Suprapubic skin (tissue), 4 donors: Measurements from ENCODE around the gene PCSK2. TPM values are rescaled to one million over a fixed set of nuclear protein-coding genes. Genes with fewer than 3 reads are reported as not detected.

Experiments used
- DNase-seq, 2 donors: peaks; one replicate each; pipeline ENCODE4 v3.0.0-alpha.2; 2019; ENCODE audit warnings: low spot score in 2 of 2
- H3K27ac ChIP-seq: fragments of 200-600 bp; sonication (generic); one replicate; pipeline ENCODE4 v1.5.1; 2019
- H3K27me3 ChIP-seq: fragments of 200-600 bp; sonication (generic); one replicate; pipeline ENCODE4 v1.5.1; 2019
- H3K36me3 ChIP-seq: fragments of 200-600 bp; sonication (generic); one replicate; pipeline ENCODE4 v1.5.1; 2019
- H3K4me1 ChIP-seq: fragments of 200-600 bp; sonication (generic); one replicate; pipeline ENCODE4 v1.5.1; 2019
- H3K4me3 ChIP-seq: fragments of 200-600 bp; sonication (generic); one replicate; pipeline ENCODE4 v1.5.1; 2019; ENCODE audit warnings: mild to moderate bottlenecking
- H3K9me3 ChIP-seq: fragments of 200-600 bp; sonication (generic); one replicate; pipeline ENCODE4 v1.5.1; 2019
- CTCF ChIP-seq, 2 donors: fragments of 200-600 bp in 1 of 2; fragments of 450-650 bp in 1 of 2; sonication (generic) in 1 of 2; IDR thresholded peaks; one replicate each; pipeline ENCODE4 v1.5.1; 2016 to 2019; ENCODE audit warnings: antibody characterized with exemption in 2 of 2, mild to moderate bottlenecking in 1 of 2, moderate library complexity in 1 of 2
- EP300 ChIP-seq: sonication (generic); formaldehyde crosslinking; IDR thresholded peaks from one replicate; pipeline ENCODE4 v1.6.1; 2017; ENCODE audit warnings: antibody characterized with exemption
- POLR2A ChIP-seq, 2 donors: fragments of 450-650 bp; IDR thresholded peaks; one replicate each; pipeline ENCODE4 v1.6.1; 2017; ENCODE audit warnings: antibody characterized with exemption in 2 of 2, mild to moderate bottlenecking in 2 of 2, moderate library complexity in 2 of 2
- POLR2AphosphoS5 ChIP-seq, 3 donors: sonication (generic); formaldehyde crosslinking; IDR thresholded peaks; one replicate each; pipeline ENCODE4 v1.6.1; 2017; ENCODE audit warnings: antibody characterized with exemption in 3 of 3
- whole genome bisulfite sequencing: methylation state at CpG from one replicate; pipeline ENCODE4 v1.1.5; 2018; 5-methylcytosine and 5-hydroxymethylcytosine counted together
- total RNA-seq, 4 donors: library from RNA; depleted of rRNA; stranded (reverse); fragments of >200 nt; gene quantifications; one replicate each; pipeline ENCODE4 v1.1.0, GENCODE V29; 2016

Gene PCSK2
- total RNA-seq, 4 donors from 2014 or later = 5.2 to 23.1 (median 12.9) TPM

DNA sequence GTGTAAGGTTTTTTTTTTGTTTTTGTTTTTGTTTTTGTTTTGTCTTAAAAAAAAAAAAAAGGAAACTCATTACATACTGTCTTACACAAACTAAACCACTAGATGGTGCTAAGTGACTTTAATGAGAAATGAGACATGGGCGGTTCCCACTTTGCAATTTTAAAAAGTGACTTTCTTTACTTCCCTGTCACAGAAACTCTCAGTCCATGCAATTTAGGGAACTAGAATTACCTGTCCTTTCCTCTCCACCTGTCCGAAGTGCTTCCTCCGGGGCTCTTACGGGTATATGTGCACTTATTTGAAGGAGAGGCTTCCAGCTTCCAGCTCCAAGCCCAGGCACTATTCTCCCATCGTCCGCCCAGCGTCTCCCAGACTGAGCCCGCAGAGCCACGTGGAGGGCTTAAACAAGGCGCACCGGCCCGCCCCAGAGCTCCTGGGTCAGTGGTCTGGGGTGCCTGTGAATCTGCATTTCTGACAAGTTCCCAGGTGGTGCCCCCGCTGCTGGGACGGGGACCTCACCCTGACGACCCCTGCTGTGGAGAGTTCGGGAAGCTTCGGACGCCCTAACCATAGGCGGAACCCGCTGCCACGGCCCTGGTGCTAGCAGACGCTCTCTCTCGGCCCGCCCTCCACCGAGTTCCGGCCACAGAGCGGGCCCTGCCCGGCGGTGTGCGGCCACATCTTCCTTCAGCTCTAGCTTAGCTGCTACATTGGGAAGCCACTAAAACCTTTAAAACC lies 278.2 kb downstream of the PCSK2 start:
- no peaks in the 10 kb centered on the region for H3K9me3 ChIP-seq
- H3K27me3 ChIP-seq = no peaks in the 10 kb centered on the region
- under 1% methylated on average over 29 of the region's 30 CpGs for WGBS
- no peak overlapping the region for H3K27ac ChIP-seq
- no peaks in the 10 kb centered on the region for H3K36me3 ChIP-seq
- TF ChIP-seq CTCF (IDR thresholded peaks at IDR 0.05) (peak; percentile 50 to 61), POLR2AphosphoS5 (IDR thresholded peaks at IDR 0.05) (no peak)
- DNase-seq = peak; percentile 78 to 83
- peak overlapping the region; percentile 53 for H3K4me3 ChIP-seq
- H3K4me1 ChIP-seq = peaks cover 17% of the 10 kb centered on the region

GRCh38 chr20:17505636-17506517 lies 279.0 kb downstream of the PCSK2 start:
- Histone ChIP-seq H3K9me3 (no peaks in the 10 kb centered on the region), H3K27me3 (no peaks in the 10 kb centered on the region), H3K27ac (no peak overlapping the region), H3K4me3 (peak overlapping the region; percentile 53), H3K4me1 (peaks cover 17% of the 10 kb centered on the region), H3K36me3 (no peaks in the 10 kb centered on the region)
- 59% methylated on average over 18 of the region's 19 CpGs for WGBS
- DNase-seq = peak in 1 of 2 donors; percentile 78
- TF ChIP-seq POLR2AphosphoS5 (IDR thresholded peaks at IDR 0.05) = no peak
- no peak for TF ChIP-seq EP300
- no peak for TF ChIP-seq POLR2A (IDR thresholded peaks at IDR 0.05)
- TF ChIP-seq CTCF (IDR thresholded peaks at IDR 0.05) = no peak

GRCh38 chr20:17507032-17507431 lies 280.2 kb downstream of the PCSK2 start:
- no peak for DNase-seq
- H3K4me1 ChIP-seq = peaks cover 17% of the 10 kb centered on the region
- TF ChIP-seq POLR2AphosphoS5 (IDR thresholded peaks at IDR 0.05) (no peak), EP300 (no peak), CTCF (IDR thresholded peaks at IDR 0.05) (no peak), POLR2A (IDR thresholded peaks at IDR 0.05) (no peak)
- H3K9me3 ChIP-seq = no peaks in the 10 kb centered on the region
- 76% methylated on average over 2 of the region's 2 CpGs for WGBS
- H3K27ac ChIP-seq = no peak overlapping the region
- H3K27me3 ChIP-seq = no peaks in the 10 kb centered on the region
- H3K36me3 ChIP-seq = no peaks in the 10 kb centered on the region
- H3K4me3 ChIP-seq = no peak overlapping the region

DNA sequence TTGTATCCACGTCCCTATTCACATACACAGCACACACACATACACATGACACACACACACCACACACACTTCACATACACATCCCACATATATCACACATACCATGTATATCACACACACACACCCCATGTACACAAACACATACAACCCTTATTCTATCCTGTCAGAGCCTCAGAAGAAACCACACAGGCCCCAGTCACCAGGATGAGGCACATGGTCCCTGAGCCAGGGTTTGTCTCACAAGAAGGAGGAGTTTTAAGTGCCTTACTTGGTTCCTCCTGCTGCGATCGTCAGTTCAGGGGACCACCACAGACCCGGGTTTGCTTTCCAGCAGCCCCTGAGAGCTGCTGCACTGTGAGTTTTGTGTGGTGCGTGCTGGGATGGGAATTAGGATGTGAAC lies 280.7 kb downstream of the PCSK2 start:
- 91% methylated on average over 5 of the region's 5 CpGs for WGBS
- H3K36me3 ChIP-seq = no peaks in the 10 kb centered on the region
- H3K9me3 ChIP-seq = no peaks in the 10 kb centered on the region
- peaks cover 17% of the 10 kb centered on the region for H3K4me1 ChIP-seq
- no peak for DNase-seq
- no peak overlapping the region for H3K4me3 ChIP-seq
- no peak for TF ChIP-seq POLR2AphosphoS5 (IDR thresholded peaks at IDR 0.05)
- no peak for TF ChIP-seq CTCF (IDR thresholded peaks at IDR 0.05)
- no peak for TF ChIP-seq POLR2A (IDR thresholded peaks at IDR 0.05)
- no peak for TF ChIP-seq EP300
- H3K27me3 ChIP-seq = no peaks in the 10 kb centered on the region
- H3K27ac ChIP-seq = no peak overlapping the region

- TF ChIP-seq POLR2AphosphoS5 (IDR thresholded peaks at IDR 0.05) = no peak
- no peak for TF ChIP-seq POLR2A (IDR thresholded peaks at IDR 0.05)
- no peak for TF ChIP-seq CTCF (IDR thresholded peaks at IDR 0.05)
- no peak for TF ChIP-seq EP300
- WGBS = 96% methylated on average over 15 of the region's 18 CpGs
- no peak for DNase-seq
Measured at GRCh38 chr20:17508756-17509155, 281.9 kb downstream of the PCSK2 start.

More at GRCh38 chr20:17508756-17509155, 281.9 kb downstream of the PCSK2 start:
- no peak overlapping the region for H3K4me3 ChIP-seq
- H3K27ac ChIP-seq = no peak overlapping the region
- H3K36me3 ChIP-seq = no peaks in the 10 kb centered on the region
- H3K27me3 ChIP-seq = no peaks in the 10 kb centered on the region
- no peaks in the 10 kb centered on the region for H3K9me3 ChIP-seq
- peaks cover 17% of the 10 kb centered on the region for H3K4me1 ChIP-seq
